ENCODE results near the gene EDEM3. TPM values are rescaled to one million over a fixed set of nuclear protein-coding genes. Genes with fewer than 3 reads are reported as not detected.

The EDEM3 gene
- total and polyA plus RNA-seq, 4 donors = 11.7 to 53.8 (median 23.7) TPM

DNA sequence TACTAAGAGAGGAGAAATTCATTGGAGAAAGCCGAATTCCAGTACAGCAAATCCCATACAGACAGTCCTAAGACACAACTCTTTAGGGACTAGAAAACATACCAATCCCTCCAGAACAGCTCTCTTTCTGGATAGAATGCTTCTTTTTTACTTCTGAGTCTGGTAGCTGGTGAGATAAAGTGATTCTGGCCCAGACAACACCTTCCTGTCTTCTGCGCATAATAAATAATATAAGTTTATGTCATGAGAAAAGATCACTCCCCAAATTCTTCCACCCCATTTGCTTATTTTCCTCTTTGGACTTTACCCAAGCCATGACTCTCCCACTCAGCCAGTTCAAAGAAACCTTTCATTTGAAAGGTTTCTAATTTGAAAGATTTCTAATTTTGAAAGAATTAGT lies 98.4 kb downstream of the EDEM3 start:
- WGBS = 98% methylated on average over 2 of the region's 2 CpGs
- no peak overlapping the region for H3K27ac ChIP-seq (ENCODE audit: low read depth in 1 of 2, low read length in 2 of 2)

DNA sequence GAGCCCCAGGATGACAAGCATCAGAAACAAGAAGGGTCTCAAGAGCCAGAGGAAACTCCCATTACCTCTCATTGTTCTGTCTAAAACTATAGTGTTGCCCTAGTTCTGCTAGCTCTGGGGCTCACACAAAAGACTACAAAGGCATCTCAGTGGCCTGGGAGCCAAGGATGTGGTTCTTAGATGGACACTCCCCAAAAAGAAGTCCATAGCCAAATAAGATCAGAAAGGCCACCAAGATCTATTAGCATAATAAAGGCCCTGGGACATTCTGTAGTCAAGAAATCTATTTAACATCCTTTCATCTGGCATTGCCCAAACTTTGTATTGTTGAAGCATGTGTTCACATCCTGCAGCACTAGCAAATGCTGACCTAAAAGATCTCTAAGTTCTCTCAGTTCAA lies 99.5 kb downstream of the EDEM3 start:
- no peaks in the 10 kb centered on the region for H3K27me3 ChIP-seq (ENCODE audit: control insufficient read depth in 4 of 4, insufficient read depth in 4 of 4, low read length in 3 of 4)
- no peaks in the 10 kb centered on the region for H3K4me1 ChIP-seq (ENCODE audit: control insufficient read depth in 4 of 4, insufficient read depth in 4 of 4, low read length in 3 of 4)
- no peak for DNase-seq (ENCODE audit: low spot score)
- H3K27ac ChIP-seq (ENCODE audit: low read depth in 1 of 2, low read length in 2 of 2) = no peak overlapping the region
- no peaks in the 10 kb centered on the region for H3K9me3 ChIP-seq (ENCODE audit: control insufficient read depth in 4 of 4, low read length in 3 of 4)
- no peaks in the 10 kb centered on the region for H3K36me3 ChIP-seq (ENCODE audit: control insufficient read depth in 4 of 4, insufficient read depth in 3 of 4, low read depth in 1 of 4, low read length in 3 of 4)
- H3K4me3 ChIP-seq (ENCODE audit: low read depth in 1 of 3, low read length in 3 of 3) = no peak overlapping the region
- TF ChIP-seq MAX (IDR thresholded peaks at IDR 0.05) (no peak), FOXA1 (IDR thresholded peaks at IDR 0.05) (no peak), YY1 (IDR thresholded peaks at IDR 0.05) (no peak), HNF4A (conservative IDR thresholded peaks at IDR 0.05) (no peak), GABPA (IDR thresholded peaks at IDR 0.05 in 1 of 2, conservative IDR thresholded peaks at IDR 0.05 in 1 of 2) (no peak), RXRA (IDR thresholded peaks at IDR 0.05) (no peak), EGR1 (IDR thresholded peaks at IDR 0.05; ENCODE audit: low read depth in 2 of 2) (no peak), FOXA2 (IDR thresholded peaks at IDR 0.05) (no peak), HNF4G (IDR thresholded peaks at IDR 0.05) (no peak), TAF1 (conservative IDR thresholded peaks at IDR 0.05) (no peak)
- H3K9ac ChIP-seq (ENCODE audit: low read depth in 1 of 2, low read length in 2 of 2) = no peak overlapping the region

More for the DNA sequence above, 98.4 kb downstream of the EDEM3 start:
- Histone ChIP-seq H3K27me3 (ENCODE audit: control insufficient read depth in 4 of 4, insufficient read depth in 4 of 4, low read length in 3 of 4) (no peaks in the 10 kb centered on the region), H3K4me3 (ENCODE audit: low read depth in 1 of 3, low read length in 3 of 3) (no peak overlapping the region), H3K9ac (ENCODE audit: low read depth in 1 of 2, low read length in 2 of 2) (no peak overlapping the region), H3K4me1 (ENCODE audit: control insufficient read depth in 4 of 4, insufficient read depth in 4 of 4, low read length in 3 of 4) (no peaks in the 10 kb centered on the region), H3K36me3 (ENCODE audit: control insufficient read depth in 4 of 4, insufficient read depth in 3 of 4, low read depth in 1 of 4, low read length in 3 of 4) (no peaks in the 10 kb centered on the region), H3K9me3 (ENCODE audit: control insufficient read depth in 4 of 4, low read length in 3 of 4) (no peaks in the 10 kb centered on the region)
- DNase-seq (ENCODE audit: low spot score) = no peak
- no peak for TF ChIP-seq HNF4G (IDR thresholded peaks at IDR 0.05)

DNA sequence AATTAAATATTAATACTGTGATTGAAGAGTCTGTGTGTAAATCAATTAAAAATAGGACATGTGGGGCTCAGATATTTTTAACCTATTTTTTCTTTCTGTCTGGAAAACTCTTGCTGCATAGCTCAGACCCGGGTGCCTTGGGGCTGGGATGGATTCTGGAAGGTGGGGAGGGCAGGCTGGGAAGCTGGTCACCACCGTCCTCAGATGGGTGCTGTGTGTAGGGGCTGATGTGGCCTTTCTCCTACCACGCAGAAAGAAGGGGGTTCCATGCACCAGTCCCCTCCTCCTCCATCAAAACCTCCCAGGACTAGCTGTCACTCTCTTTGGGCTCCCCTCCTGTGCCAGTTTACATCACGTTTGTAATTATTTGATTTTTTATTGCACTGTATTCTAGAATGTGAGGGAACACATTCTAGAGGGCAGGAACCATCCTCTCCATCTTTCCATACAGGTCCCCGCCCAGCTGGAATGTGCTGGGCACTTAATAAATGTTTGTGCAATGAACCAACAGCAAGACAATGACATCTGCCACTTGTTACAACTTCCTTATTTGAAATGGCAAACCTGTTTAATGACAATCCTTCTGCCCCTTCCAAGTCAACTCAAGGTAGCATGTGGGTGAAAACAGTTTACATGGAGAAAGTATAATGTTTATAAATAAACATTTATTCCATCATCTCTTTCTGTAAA lies 104.3 kb downstream of the EDEM3 start:
- no peak overlapping the region for H3K9ac ChIP-seq (ENCODE audit: low read depth in 1 of 2, low read length in 2 of 2)
- TF ChIP-seq RXRA (IDR thresholded peaks at IDR 0.05) = no peak
- TF ChIP-seq, protein P1, sequence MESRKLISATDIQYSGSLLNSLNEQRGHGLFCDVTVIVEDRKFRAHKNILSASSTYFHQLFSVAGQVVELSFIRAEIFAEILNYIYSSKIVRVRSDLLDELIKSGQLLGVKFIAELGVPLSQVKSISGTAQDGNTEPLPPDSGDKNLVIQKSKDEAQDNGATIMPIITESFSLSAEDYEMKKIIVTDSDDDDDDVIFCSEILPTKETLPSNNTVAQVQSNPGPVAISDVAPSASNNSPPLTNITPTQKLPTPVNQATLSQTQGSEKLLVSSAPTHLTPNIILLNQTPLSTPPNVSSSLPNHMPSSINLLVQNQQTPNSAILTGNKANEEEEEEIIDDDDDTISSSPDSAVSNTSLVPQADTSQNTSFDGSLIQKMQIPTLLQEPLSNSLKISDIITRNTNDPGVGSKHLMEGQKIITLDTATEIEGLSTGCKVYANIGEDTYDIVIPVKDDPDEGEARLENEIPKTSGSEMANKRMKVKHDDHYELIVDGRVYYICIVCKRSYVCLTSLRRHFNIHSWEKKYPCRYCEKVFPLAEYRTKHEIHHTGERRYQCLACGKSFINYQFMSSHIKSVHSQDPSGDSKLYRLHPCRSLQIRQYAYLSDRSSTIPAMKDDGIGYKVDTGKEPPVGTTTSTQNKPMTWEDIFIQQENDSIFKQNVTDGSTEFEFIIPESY (IDR thresholded peaks at IDR 0.05) = no peak
- TF ChIP-seq JUND (IDR thresholded peaks at IDR 0.05) = no peak
- no peak for TF ChIP-seq FOXA2 (IDR thresholded peaks at IDR 0.05)
- no peak for TF ChIP-seq TAF1 (conservative IDR thresholded peaks at IDR 0.05)
- no peak for TF ChIP-seq MAX (IDR thresholded peaks at IDR 0.05)
- TF ChIP-seq HNF4G (IDR thresholded peaks at IDR 0.05) = no peak
- no peak for TF ChIP-seq YY1 (IDR thresholded peaks at IDR 0.05)
- no peak for TF ChIP-seq SP1 (IDR thresholded peaks at IDR 0.05)
- TF ChIP-seq NR2F2 (IDR thresholded peaks at IDR 0.05) = no peak
- no peak for TF ChIP-seq EGR1 (IDR thresholded peaks at IDR 0.05; ENCODE audit: low read depth in 2 of 2)
- TF ChIP-seq HNF4A (conservative IDR thresholded peaks at IDR 0.05) = no peak
- TF ChIP-seq FOXA1 (IDR thresholded peaks at IDR 0.05) = no peak
- TF ChIP-seq, protein P2, sequence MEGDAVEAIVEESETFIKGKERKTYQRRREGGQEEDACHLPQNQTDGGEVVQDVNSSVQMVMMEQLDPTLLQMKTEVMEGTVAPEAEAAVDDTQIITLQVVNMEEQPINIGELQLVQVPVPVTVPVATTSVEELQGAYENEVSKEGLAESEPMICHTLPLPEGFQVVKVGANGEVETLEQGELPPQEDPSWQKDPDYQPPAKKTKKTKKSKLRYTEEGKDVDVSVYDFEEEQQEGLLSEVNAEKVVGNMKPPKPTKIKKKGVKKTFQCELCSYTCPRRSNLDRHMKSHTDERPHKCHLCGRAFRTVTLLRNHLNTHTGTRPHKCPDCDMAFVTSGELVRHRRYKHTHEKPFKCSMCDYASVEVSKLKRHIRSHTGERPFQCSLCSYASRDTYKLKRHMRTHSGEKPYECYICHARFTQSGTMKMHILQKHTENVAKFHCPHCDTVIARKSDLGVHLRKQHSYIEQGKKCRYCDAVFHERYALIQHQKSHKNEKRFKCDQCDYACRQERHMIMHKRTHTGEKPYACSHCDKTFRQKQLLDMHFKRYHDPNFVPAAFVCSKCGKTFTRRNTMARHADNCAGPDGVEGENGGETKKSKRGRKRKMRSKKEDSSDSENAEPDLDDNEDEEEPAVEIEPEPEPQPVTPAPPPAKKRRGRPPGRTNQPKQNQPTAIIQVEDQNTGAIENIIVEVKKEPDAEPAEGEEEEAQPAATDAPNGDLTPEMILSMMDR (IDR thresholded peaks at IDR 0.05; ENCODE audit: low read depth, low read length, missing input control) = no peak
- TF ChIP-seq RAD21 (IDR thresholded peaks at IDR 0.05) = no peak
- H3K4me3 ChIP-seq (ENCODE audit: low read depth in 1 of 3, low read length in 3 of 3) = no peak overlapping the region
- no peaks in the 10 kb centered on the region for H3K27me3 ChIP-seq (ENCODE audit: control insufficient read depth in 4 of 4, insufficient read depth in 4 of 4, low read length in 3 of 4)
- H3K27ac ChIP-seq (ENCODE audit: low read depth in 1 of 2, low read length in 2 of 2) = no peak overlapping the region
- H3K36me3 ChIP-seq (ENCODE audit: control insufficient read depth in 4 of 4, insufficient read depth in 3 of 4, low read depth in 1 of 4, low read length in 3 of 4) = no peaks in the 10 kb centered on the region
- no peak for DNase-seq (ENCODE audit: low spot score)
- 72% methylated on average over 5 of the region's 5 CpGs for WGBS
- H3K4me1 ChIP-seq (ENCODE audit: control insufficient read depth in 4 of 4, insufficient read depth in 4 of 4, low read length in 3 of 4) = no peaks in the 10 kb centered on the region
- H3K9me3 ChIP-seq (ENCODE audit: control insufficient read depth in 4 of 4, low read length in 3 of 4) = no peaks in the 10 kb centered on the region

Data from liver (tissue), 9 donors.